OCI-LY7 (cell line): Measurements from ENCODE around the gene STX11. TPM values are rescaled to one million over a fixed set of nuclear protein-coding genes. Genes with fewer than 3 reads are reported as not detected.
A peak's percentile ranks its signal among the peaks of the same experiment; 100 is the strongest.

Experiments used
- BruUV-seq: library from RNA; stranded (reverse); fragments of 400-500 nt; replicated peaks from 2 replicates; lab custom pipeline; 2021; lab: Mats Ljungman, UMichigan
- CTCF ChIA-PET: fragments of 300-600 bp; sonication (Branson Sonifier 250); formaldehyde crosslinking; loops from one replicate; lab custom pipeline; 2022; ENCODE audit warnings: antibody characterized with exemption; ENCODE audit not compliant: unreplicated experiment; lab: Charles Lee
- POLR2A ChIA-PET: fragments of 300-600 bp; sonication (Branson Sonifier 250); formaldehyde crosslinking; loops from one replicate; lab custom pipeline; 2022; ENCODE audit warnings: antibody characterized with exemption; lab: Charles Lee
- DNase-seq: peaks from one replicate; pipeline ENCODE4 v3.0.0-alpha.2; 2015; ENCODE audit warnings: low spot score
- H2AFZ ChIP-seq: fragments of 200-600 bp; sonication (generic), shearing (Covaris generic); 2 replicates; pipeline ENCODE4 v1.6.1; 2014; ENCODE audit warnings: mild to moderate bottlenecking, antibody characterized with exemption, low read length, moderate library complexity
- H3K27ac ChIP-seq: fragments of 200-600 bp; sonication (generic); 2 replicates; pipeline ENCODE4 v1.5.1; 2014; ENCODE audit warnings: mixed run types, low read depth, mild to moderate bottlenecking, moderate library complexity, low read length, inconsistent platforms; ENCODE audit not compliant: poor library complexity, severe bottlenecking
- H3K36me3 ChIP-seq: fragments of 200-600 bp; sonication (generic); 2 replicates; pipeline ENCODE4 v1.6.1; 2014; ENCODE audit warnings: mild to moderate bottlenecking, antibody characterized with exemption, low read length, moderate library complexity, mixed read lengths; ENCODE audit not compliant: insufficient read depth
- H3K4me1 ChIP-seq: fragments of 200-600 bp; sonication (generic); 2 replicates; pipeline ENCODE4 v1.5.1; 2014; ENCODE audit warnings: mild to moderate bottlenecking, low read length; ENCODE audit not compliant: insufficient read depth, poor library complexity, severe bottlenecking
- H3K4me2 ChIP-seq: fragments of 200-600 bp; sonication (generic); 2 replicates; pipeline ENCODE4 v1.6.1; 2014; ENCODE audit warnings: mild to moderate bottlenecking, low read length
- H3K4me3 ChIP-seq: fragments of 200-600 bp; sonication (generic); 2 replicates; pipeline ENCODE4 v1.5.1; 2014; ENCODE audit warnings: mild to moderate bottlenecking, low read depth, low read length; ENCODE audit not compliant: poor library complexity, severe bottlenecking
- H3K79me2 ChIP-seq: fragments of 200-600 bp; sonication (generic); 2 replicates; pipeline ENCODE4 v1.6.1; 2016; ENCODE audit warnings: low read depth, mild to moderate bottlenecking, low read length, moderate library complexity, mixed read lengths; ENCODE audit not compliant: insufficient read depth
- H3K9me2 ChIP-seq: fragments of 200-600 bp; sonication (generic); 2 replicates; pipeline ENCODE4 v1.6.1; 2016; ENCODE audit warnings: mild to moderate bottlenecking, low read length, mixed read lengths; ENCODE audit not compliant: insufficient read depth
- H3K9me3 ChIP-seq: fragments of 200-600 bp; sonication (generic); 2 replicates; pipeline ENCODE4 v1.6.1; 2014; ENCODE audit warnings: mild to moderate bottlenecking, mixed run types, low read length, mixed read lengths
- H4K20me1 ChIP-seq: fragments of 200-600 bp; sonication (generic); 2 replicates; pipeline ENCODE4 v1.6.1; 2014; ENCODE audit warnings: mild to moderate bottlenecking, antibody characterized with exemption, low read length, moderate library complexity, mixed read lengths; ENCODE audit not compliant: insufficient read depth
- EZH2phosphoT487 ChIP-seq: fragments of 200-600 bp; sonication (generic); IDR thresholded peaks from 2 replicates; pipeline ENCODE4 v1.6.1; 2018; ENCODE audit warnings: low read depth, borderline replicate concordance, mild to moderate bottlenecking, mixed run types, antibody characterized with exemption, low read length, moderate library complexity, mixed read lengths
- intact Hi-C: fragments of 100-400 bp; cut with micrococcal nuclease; formaldehyde crosslinking; loops from one replicate; pipeline ENCODE4 v1.10.0; 2022; ENCODE audit not compliant: unreplicated experiment
- total RNA-seq, 2 experiments: library from RNA; depleted of rRNA in 1 of 2; stranded (reverse); fragments of >200 nt in 1 of 2; shearing (Covaris generic) in 1 of 2; gene quantifications; 2 replicates each; pipeline ENCODE4 v1.2.3, GENCODE V29; 2014 to 2022
- TF ChIP-seq, protein P1 (sequence below): fragments of 200-600 bp; sonication (generic); conservative IDR thresholded peaks from 2 replicates; pipeline ENCODE4 v1.5.1; 2014; ENCODE audit warnings: mild to moderate bottlenecking, antibody characterized with exemption, low read length, moderate library complexity, mixed read lengths

Gene STX11
- total RNA-seq, 2 experiments from 2014 or later = 0.16 to 1.1 TPM

DNA sequence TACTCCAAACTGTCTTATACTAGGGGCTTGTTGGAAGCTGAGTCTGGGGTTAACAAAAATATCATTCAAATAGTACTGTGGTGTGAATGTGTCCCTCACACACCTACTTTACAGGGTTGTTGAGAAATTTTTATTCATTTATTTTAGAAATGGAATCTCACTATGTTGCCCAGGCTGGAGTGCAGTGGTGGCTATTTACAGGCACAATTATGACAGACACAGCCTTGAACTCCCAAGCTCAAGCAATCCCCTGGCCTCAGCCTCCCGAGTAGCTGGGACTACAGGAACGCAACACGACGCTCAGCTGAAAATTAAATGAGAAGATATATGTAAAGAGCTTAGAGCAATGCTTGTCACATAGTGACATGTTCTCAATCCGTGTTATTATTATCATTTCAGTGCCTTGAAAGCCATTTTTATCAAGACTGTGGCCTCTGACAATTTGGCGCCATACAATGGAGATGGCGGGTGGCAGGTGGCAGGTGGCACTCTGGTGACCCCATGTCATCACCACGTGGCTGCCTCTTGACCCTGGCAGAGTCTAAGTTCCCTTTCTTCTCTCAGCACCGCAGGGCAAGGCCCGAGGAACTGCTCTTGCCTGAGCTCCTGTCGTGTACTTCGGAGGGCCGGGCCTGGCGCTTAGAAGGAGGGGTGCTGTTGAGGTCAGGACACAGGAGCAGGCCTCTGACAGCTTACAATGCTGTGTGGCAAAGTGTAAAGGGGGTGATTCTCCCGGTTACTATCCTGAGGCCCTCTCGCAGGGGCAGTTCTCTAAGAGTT lies 64.5 kb downstream of the STX11 start:
- BruUV-seq = no TSS peak

DNA sequence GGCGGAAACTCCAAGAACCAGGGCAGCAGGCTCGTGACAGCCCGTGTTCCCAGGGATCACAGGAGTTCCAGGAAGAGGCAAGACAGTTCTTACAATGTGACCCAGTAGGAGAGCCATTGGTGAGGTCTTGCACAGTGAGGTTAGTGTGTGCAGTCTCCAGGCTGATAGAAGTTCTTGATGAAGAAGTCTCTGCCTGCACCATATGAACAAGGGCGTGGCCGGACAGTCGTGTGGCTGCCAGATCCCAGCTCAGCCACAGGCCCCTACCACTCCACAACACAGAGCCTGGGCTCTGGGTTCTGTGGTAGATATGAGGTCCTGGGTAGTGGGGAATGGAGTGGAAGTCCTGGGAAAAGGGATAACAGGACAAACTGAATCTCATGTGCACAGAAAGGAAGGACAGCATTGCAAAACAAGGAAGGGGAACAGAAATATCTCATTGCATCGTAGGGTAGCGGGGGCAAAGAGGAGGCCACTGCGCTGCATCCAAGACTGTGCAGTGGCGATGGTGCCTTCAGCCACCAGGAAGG lies 65.2 kb downstream of the STX11 start:
- Histone ChIP-seq H4K20me1 (no peaks in the 10 kb centered on the region), H3K9me2 (no peaks in the 10 kb centered on the region), H3K9me3 (no peaks in the 10 kb centered on the region), H3K27ac (peak overlapping the region; percentile 78), H3K36me3 (no peaks in the 10 kb centered on the region), H3K79me2 (no peaks in the 10 kb centered on the region), H2AFZ (peak overlapping the region; percentile 93), H3K4me1 (peaks cover 17% of the 10 kb centered on the region), H3K4me3 (peak overlapping the region; percentile 68), H3K4me2 (peak overlapping the region; percentile 74)
- CTCF ChIA-PET = no interaction called here
- TF ChIP-seq EZH2phosphoT487 = no peak
- BruUV-seq = no TSS peak
- DNase-seq = peak; percentile 33
- intact Hi-C loops = loop anchor here (5.0 to 10.0 kb wide), 5 partner anchors 127 to 1589 kb away; partner anchors contain the start of genes EPM2A and LTV1
- POLR2A ChIA-PET = interaction anchor here (1.1 to 1.3 kb wide), 2 partner anchors 16 to 127 kb away, joined by 3 to 5 read pairs; no protein-coding TSS in a partner anchor

More for the DNA sequence above, 64.5 kb downstream of the STX11 start:
- Histone ChIP-seq H3K36me3 (no peaks in the 10 kb centered on the region), H3K9me2 (no peaks in the 10 kb centered on the region), H3K4me3 (no peak overlapping the region), H4K20me1 (no peaks in the 10 kb centered on the region), H3K4me2 (peak overlapping the region; percentile 74), H2AFZ (peak overlapping the region; percentile 93), H3K79me2 (no peaks in the 10 kb centered on the region), H3K27ac (no peak overlapping the region), H3K4me1 (peaks cover 17% of the 10 kb centered on the region), H3K9me3 (no peaks in the 10 kb centered on the region)
- intact Hi-C loops = loop anchor here (5.0 to 10.0 kb wide), 5 partner anchors 127 to 1590 kb away; partner anchors contain the start of genes EPM2A and LTV1
- POLR2A ChIA-PET = interaction anchor here (1.1 to 1.3 kb wide), 2 partner anchors 15 to 128 kb away, joined by 3 to 5 read pairs; no protein-coding TSS in a partner anchor
- TF ChIP-seq EZH2phosphoT487 = no peak
- TF ChIP-seq, protein P1, sequence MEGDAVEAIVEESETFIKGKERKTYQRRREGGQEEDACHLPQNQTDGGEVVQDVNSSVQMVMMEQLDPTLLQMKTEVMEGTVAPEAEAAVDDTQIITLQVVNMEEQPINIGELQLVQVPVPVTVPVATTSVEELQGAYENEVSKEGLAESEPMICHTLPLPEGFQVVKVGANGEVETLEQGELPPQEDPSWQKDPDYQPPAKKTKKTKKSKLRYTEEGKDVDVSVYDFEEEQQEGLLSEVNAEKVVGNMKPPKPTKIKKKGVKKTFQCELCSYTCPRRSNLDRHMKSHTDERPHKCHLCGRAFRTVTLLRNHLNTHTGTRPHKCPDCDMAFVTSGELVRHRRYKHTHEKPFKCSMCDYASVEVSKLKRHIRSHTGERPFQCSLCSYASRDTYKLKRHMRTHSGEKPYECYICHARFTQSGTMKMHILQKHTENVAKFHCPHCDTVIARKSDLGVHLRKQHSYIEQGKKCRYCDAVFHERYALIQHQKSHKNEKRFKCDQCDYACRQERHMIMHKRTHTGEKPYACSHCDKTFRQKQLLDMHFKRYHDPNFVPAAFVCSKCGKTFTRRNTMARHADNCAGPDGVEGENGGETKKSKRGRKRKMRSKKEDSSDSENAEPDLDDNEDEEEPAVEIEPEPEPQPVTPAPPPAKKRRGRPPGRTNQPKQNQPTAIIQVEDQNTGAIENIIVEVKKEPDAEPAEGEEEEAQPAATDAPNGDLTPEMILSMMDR = no peak
- no peak for DNase-seq
- CTCF ChIA-PET = no interaction called here

DNA sequence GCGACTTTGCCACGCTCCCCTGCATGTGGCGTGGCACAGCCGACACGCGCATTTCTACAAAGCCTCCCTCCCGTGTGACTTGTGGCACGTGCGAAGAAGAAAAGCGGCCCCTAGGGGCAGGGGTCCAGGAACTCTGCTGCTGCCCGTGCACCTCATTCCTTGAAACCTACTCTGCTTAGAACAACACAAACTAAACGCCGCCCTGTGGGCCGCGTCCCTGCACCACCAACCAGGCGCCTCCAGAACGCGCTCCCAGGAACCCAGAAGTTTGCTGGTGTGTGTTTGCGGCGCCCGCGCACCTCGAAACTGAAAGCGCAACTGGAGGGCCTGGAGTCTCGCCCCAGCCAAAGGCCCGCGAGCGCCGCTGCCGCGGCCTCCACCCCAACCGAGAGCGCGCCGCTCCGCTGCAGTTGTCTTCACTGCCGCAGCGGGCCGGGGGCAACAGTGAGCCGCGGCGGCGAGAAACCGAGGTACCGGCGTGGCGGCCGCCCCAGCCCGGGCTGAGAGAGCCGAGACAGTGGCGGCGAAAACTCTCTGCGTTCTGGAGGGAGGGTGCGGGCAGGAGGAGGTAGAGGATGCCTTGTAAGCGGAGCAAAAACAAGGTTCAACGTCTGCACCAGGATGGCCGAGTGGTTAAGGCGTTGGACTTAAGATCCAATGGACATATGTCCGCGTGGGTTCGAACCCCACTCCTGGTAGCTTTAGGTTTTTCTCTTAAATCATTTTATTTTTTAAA lies 65.8 kb downstream of the STX11 start:
- Histone ChIP-seq H3K4me1 (peaks cover 17% of the 10 kb centered on the region), H4K20me1 (no peaks in the 10 kb centered on the region), H2AFZ (peak overlapping the region; percentile 93), H3K36me3 (no peaks in the 10 kb centered on the region), H3K9me2 (no peaks in the 10 kb centered on the region), H3K79me2 (no peaks in the 10 kb centered on the region), H3K4me2 (peak overlapping the region; percentile 74), H3K27ac (peak overlapping the region; percentile 78), H3K9me3 (no peaks in the 10 kb centered on the region), H3K4me3 (peak overlapping the region; percentile 68)
- DNase-seq = peak; percentile 93
- TSS peak; percentile 60 for BruUV-seq
- TF ChIP-seq, protein P1 = peak; percentile 76
- no peak for TF ChIP-seq EZH2phosphoT487
- ChIA-PET CTCF (interaction anchor here (0.6 kb wide), 1 partner anchor 1768 kb away, joined by 4 read pairs; no protein-coding TSS in a partner anchor), POLR2A (interaction anchor here (0.6 to 1.0 kb wide), 4 partner anchors 62 to 372 kb away, joined by 3 to 5 read pairs (median 4); no protein-coding TSS in a partner anchor)
- intact Hi-C loops = loop anchor here (1.0 to 10.0 kb wide), 9 partner anchors 65 to 1589 kb away; partner anchors contain the start of genes EPM2A and LTV1
